ENCODE results near the gene CDKL1.

CDKL1 gene

DNA sequence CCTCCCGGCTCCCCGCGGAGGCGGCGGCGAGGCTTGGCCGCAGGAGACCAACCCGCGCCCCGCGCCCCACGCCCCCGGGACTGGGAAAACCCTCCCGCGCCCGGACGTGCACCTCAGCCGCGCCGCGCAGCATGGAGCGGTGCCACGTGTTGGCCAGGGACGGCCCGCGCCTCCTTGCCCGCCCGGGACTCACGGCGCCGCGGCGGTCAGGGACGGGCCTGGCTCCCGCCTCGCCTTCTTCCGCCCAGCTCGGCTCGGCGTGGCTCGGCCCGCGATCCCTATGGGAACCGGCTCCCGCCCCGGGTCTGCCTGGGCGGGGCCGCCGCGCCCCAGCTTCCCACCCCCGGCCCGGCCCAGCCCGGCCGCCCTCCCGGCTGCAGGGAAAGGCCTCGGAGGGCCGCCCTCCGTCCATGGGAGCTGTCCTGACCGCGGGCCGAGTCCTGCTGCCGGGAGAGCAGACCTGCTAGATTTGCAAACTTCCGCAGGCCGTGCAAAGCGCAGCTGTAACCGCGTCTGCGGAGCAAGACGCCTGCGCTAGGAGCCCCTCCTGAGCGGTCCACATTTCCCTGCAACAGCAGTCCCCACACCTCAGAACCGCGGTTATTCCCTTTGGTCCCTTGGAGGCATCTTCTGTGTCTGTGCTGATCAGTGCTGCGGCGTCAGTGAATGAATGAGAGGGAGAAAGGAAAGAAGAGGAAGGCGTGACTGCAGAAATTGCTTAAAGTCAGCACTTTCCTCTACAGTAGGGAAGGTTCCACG lies at the start of gene CDKL1:
Gene CDKL1 (minus strand): TSS at position 251 of the 759 bp plus-strand sequence. CDS start 1,013 bp downstream, outside the sequence.
- peak; percentile 49 for DNase-seq

DNA sequence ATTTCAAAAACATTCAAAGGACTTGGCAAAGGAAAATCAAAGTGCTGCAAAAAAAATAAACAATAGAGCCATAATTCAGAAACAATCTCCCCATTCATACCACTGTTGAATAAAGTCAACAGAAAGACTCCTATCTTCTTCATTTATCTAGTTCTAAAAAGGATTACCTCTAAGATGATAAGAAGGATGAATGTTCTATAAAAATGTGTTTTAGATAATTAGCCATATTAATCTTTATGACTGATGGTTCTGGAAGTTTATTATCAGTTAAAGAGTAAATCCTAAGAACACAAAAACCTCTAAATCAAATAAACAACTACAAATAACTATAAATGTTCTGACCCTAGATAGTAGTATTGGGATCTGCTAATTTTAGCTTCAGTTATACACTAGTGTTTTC lies 37.8 kb upstream of the CDKL1 start:
- DNase-seq, result no peak

DNA sequence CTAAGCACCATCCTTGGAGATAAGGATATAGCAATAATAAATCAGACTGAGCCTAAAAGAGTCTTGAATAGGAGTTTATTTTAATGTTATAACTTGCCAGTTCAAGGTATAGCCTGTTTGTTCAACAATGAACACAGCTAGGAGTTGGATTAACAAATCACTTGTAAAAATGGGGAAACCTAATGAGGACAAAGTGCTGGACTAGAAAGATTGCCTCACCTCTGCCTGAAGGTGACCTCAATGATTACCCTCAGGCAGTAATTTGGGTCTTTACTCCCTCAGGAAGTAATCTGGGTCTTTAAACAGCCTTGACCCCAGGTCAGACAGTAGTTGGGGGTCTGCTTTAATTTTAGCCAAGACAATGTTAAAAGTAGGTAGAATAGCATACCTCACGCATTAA lies 35.5 kb upstream of the CDKL1 start:
- DNase-seq, result no peak

DNA sequence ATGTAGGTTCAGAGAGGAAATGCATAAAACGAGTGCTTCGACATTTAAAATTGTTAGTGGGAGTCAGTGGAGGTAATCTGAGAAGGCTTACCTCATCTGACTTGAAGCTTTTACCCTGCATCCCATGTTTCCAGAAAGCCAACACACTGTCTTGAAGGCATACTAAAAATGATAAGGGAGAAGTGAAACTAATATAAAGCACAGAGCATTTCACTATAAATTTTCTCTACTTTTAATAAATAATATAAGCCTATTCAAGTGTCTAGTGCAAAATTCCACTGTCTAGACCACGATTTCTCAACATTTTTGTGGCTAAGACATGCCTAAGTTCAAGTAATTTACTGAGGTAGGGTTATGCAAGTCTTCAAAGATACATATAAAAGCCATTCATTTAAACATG lies 29.1 kb upstream of the CDKL1 start:
- no peak for DNase-seq

DNA sequence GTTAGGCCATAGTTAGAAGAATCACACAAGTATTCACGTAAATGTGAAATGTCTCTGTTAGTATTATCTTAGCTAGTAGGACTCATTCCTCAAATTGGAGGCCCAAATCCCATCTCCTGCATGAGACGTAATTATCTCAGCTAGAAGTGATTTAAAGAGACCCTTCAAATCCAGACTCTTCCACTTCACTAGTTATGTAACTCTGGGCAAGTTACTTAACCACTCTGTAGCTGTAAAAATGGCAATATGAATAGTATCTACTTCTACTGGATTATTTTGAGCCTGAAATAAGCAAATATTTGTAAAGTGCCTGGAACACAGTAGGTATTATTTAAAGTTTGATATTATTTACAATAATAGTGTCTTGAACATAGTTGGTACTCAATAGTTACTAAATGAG lies 28.4 kb upstream of the CDKL1 start:
- DNase-seq, result no peak

DNA sequence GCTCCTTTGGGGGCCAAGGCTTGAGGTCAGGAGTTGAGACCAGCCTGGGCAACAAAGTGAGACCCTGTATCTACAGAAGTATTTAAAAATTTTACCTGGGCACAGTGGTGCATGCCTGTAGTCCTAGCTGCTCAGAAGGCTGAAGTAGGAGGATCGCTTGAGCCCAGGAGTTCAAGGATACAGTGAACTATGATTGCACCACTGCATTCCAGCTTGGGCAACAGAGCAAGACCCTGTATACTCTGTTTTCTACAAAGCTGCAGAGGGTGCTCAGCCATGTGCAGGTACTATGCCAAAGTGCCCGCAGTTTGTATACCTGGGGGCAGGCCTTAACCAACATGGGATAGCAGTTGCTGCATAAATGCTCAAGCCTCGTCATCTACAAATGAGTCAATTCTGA lies 26.8 kb upstream of the CDKL1 start:
- no peak for DNase-seq

DNA sequence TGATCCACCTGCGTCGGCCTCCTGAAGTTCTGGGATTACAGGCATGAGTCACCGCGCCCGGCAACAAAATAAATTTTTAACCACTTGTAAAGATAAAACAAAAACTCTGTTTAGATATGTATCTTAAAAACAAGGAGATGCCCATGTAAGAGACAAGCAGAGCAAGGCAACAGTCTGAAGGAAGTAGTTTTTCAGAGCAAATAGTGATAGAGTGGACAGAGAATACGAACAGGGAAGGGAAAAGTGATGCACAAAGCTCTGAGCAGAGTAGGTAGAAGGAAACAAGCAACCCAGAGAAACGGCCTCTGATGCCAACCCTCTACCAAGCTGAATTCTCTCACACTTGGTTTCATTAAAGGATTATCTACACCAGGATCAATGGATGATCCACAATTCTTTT lies 24.8 kb upstream of the CDKL1 start:
- DNase-seq, result no peak

DNA sequence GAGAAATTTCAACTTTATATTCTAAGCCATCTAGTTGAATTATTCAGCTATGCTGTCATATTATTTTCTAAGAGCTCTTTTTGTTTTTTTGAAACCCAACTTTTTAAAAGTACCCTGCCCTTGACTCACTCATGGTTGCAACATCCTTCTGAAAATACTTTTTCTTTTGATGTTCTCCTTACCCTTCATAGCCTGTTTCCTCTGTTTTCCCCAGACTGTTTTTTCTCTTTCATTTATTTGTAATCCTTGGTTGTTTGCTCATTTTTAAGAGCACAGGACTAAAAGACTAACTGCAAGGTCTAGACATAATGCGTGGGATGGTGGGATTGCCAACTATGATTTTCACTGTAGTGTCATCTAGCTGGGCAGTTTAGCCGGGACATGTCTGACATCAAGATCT lies 21.2 kb upstream of the CDKL1 start:
- no peak for DNase-seq

DNA sequence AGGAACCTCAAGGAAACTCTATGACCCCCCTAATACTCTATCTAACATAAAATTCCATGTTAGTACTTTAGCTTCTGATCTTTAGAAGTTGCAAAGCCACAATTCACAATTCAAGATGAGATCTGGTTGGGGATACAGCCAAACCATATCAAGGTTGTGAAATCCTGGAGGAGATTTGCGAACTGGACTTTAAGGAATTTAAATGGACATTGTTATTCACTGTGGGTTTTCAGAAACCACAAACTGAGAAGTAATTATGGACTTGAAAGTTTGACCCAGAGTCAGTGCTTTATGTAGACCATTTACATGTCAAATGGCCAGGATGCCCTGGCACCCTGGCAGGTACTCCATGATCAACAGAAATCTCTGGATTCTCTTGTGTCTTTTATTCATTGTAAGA lies 14.2 kb upstream of the CDKL1 start:
- DNase-seq, result no peak

DNA sequence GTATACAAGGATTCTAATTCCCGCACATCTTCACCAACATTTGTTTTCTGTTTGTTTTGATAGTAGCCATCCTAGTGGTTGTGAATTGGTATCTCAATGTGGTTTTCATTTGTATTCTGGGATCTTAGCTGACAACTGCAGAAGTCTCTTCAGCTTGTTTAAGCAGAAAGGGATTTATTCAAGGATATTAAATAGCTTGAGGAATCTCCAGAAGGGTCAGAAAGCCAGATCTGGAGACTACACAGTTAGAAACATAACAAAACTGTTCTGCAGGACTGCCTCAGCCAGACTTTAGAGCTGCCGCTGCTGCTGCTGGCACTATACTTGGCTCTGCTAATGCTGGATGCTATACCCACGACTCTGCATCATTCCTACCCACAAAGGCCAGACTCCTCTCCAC lies 13.4 kb upstream of the CDKL1 start:
- no peak for DNase-seq

DNA sequence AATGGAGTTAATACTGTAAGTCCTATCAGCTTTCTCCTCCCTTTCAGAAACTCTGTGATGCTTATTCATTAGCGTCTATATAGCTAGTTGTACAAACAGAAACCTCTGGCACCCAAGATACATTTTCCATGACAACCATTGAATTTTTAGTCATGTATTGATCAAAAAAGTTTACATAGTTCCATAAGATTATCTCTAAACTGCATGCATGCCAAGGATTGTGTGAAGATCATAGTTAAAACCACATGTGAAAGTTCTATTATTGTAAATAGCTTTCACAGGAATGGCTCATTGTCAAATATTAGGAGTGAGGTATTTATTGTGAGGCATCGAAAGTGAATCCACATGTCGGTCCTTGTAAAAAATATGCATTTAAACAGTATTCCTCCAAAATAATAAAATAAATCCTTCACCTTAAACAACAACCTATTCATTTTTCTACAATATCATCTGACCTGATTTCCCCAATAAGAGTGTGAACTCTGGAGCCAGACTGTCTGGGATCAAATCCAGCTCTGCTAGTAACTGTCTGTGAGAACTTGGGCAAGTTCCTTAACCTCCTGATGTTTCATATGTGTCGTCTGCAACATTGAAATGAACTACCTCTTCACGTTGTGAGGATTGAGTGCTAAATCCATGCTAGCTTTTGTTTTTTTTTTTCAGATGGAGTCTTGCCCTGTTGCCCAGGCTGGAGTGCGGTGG lies 10.6 kb upstream of the CDKL1 start:
- no peak for DNase-seq

DNA sequence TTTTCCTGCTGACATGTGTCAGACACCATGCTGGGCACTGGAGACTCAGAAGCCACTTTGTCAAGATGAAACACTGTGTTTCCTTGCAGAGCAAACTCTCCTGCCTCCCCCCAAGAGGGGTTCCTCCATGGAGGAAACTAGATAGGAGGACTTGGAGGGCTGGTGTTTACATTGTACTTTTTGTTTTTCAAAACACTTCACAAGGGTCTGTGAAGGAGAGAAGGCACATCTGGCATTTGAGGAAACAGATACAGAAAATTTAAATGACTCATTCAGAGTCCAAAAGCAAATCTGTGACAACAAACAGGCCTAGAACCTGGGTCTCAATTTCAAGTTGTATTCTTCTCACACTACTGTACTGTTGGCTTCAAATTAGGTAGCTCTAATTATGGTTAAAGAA lies 6.7 kb upstream of the CDKL1 start:
- peak; percentile 16 for DNase-seq

DNA sequence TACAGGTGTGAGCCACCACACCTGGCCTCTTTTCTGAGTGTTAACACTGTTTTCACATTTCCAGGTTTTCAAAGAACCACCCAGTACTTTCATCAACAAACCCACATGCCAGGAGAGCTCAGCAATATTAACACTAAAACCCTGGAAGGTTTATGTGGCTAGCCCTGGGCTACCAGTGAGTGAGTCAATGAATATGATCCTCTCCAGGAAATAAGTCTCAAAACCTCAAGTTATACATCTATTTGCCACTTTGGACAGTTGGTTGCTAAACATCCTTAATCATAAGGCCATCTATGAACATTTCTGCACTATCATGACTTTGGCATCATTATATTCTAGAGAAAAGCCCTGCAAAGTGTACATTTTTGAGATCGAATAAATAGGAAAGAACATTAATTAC lies 6.3 kb upstream of the CDKL1 start:
- DNase-seq, result no peak

DNA sequence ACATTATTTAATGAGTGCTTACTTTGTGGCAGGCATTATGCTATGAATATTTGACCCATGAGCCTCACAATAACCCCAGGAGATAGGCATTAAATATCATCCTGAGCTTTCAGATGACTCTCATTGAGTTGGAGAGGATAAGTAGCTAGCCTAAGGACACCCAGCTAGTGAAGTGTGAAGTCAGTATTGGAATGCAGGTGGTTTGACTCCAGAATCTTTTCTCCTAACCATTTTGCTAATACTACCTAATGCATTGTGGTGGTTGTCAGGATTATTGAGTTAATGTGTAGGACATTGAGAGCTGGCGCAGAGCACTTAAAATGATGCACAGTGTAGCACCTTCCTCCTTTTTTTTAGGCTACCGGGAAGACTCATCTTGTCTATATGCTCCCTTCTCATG lies 3.8 kb upstream of the CDKL1 start:
- DNase-seq, result no peak

DNA sequence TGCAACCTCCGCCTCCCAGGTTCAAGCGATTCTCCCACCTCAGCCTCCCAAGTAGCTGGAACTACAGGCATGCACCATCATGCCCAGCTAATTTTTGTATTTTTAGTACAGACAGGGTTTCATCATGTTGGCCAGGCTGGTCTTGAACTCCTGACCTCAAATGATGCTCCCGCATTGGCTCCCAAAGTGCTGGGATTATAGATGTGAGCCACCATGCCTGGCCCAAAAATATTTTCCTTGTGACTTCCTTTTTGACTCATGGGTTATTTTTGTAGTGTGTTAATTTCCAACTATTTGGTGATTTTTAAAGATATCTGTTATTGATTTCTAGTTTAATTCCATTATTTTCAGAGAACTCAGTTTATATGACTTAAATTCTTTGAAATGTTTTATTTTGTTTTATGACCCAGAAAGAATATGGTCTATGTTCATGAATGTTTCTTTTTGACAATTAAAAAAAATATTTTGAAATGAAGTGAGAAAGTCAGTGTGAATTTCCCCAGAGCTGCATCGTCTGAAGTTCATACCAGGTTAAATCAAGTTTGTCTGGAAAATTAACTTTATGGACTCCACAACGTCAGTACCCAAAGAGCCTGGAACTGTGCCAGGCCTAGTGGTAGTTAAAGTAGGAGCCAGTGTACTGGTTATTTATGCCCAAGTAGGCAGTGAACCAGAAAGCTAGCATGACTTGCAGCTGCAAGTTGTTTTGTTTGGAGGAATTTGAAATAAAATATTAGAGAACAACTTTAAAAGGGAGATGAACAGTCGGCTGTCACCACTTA lies 2.8 kb upstream of the CDKL1 start:
- DNase-seq, result no peak

DNA sequence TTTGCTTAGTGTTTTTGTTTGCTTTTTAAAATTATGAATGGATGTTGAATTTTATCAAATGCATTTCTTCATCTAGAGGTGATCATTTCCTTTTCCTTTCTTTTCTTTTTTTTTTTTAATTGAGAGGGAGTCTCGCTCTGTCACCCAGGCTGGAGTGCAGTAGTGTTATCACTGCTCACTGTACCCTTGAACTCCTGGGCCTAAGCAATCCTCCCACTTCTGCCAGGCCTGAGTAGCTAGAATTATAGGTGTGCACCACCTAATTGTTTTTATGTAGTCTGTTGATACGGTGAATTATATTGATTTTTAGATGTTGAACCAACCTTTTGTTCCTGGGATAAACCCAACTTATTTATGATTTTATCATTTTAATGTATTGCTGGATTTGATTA lies 1.5 kb upstream of the CDKL1 start:
- DNase-seq, result no peak

DNA sequence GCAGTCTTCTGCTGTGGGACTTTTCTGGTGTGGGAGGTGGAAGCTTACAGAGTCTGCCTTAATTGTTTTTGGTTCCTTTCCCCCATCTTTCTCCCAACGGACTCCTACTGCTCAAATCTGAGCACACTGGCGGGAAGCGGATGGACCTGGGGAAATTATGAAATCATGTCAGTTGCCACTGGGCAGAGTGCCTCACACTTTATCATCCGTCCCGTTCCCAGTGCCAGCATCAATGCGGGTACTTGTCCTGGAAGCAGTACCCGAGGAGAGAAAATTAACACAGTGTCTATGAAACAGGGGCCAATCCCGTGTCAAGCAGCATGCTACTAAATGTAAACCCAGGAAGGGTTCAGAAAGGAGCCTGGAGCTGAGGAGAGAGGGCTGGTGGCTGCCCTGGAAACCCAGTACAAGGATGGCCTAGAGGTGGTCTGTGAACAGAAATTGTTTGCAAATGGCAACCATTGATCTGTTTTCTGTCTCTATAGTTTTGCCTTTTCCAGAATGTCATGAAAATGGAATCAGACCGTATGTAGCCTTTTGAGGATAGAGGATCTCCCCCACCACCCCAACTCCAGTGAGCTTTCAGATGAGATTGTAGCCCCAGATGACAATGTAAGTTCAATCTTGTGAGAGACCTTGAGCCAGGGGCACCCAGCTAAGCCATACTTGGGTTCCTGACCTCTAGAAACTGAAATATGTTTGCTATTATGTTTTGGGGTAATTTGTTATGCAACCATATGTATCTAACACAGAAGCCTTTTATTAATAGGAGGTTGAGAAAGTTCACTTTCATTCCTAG lies 908 bp upstream of the CDKL1 start:
- peak; percentile 49 for DNase-seq

DNA sequence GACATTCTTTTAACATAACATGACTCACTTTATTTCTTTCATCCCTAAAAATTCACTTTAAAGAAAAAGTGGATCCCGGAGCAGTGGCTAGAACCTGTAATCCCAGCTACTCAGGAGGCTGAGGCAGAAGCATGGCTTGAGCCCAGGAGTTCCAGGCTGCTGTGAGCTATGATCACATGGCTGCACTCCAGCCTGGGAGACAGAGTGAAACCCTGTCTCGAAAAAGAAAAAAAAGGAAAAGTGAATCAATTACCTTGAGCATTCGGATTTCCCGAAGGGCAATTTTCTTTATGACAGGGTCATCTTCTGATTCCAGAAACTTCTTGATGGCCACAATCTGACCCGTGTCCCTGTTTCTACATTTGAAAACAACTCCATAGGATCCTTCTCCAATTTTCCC lies 1.2 kb downstream of the CDKL1 start:
- DNase-seq, result no peak

DNA sequence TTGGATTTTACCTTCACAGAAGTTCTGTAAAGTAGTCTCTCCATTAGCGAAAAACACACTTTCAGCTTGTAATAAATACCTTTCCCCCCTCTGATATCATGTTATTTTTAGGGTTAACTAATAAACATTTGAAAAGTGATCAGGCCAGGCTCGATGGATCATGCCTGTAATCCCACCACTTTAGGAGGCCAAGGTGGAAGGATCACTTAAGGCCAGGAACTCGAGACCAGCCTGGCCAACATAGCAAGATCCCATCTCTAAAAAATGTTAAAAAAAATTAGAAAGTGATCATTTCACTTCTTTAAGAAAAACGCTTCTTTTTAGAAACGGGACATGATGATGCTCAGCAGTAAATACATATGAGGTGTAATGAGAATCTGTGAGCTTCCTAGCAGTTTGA lies 2.0 kb downstream of the CDKL1 start:
- DNase-seq, result no peak

DNA sequence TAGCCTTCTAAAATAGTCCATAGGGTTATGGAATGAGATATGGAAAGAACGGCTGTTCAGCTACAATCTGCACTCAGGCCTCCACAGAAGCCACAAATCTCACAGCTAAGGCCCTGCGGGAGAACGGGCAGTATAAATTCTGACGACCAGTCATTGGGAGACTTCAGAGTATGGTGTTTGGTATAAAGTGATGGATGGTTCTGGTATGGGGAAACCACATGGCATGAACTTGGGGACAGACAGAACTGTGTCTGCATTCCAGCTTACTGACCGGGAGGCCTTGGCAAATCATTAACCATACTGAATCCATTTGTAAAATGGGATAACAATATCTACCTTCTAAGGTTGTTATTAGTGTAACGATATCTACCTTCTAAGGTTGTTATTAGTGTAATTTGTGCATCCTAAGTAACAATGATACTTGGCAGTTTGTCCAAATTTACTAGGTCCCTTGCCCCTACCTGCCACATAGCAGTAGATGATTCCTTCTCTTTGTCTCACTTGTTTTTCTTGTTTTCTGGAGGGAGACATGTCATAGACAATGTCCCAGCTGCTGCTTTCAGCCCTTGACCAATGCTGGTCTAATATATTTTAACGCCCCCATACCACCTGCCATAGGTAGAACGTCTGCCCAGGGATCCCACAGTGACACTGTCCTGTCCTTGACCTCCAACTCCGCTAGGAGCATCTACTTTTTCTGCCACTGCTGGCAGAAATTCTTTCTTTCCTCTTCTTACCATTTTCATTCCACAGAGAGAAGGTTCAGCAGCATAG lies 6.8 kb downstream of the CDKL1 start:
- no peak for DNase-seq

DNA sequence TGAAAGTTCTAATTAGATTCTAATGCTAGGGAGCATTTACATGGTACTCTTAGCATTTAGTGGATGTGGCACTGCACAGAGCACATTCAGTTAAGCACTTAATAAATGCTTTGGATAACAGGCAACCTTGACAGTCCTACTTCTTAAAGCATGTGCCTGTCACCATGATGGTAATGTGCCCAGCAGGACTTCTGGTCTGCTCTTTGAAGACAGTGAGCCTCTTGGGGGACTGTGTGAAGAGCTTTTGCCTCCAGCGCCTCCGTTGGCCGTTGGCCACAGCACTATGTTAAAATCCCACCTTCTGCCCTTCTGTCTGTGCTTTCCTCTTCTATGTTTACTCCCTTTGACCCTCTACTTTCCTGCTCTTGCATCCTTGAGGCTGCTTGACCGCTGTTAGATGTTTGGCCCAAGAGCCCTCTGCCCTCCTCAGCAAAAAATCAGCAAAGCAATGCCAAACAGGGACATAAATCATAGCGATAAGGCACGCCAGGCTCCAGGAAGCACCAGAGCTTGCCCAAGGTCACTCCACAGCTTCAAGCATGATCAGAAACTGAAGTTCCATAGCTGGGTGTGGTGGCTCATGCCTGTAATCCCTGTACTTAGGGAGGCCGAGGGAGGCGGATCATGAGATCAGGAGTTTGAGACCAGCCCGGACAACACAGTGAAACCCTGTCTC lies 8.3 kb downstream of the CDKL1 start:
- DNase-seq, result no peak

DNA sequence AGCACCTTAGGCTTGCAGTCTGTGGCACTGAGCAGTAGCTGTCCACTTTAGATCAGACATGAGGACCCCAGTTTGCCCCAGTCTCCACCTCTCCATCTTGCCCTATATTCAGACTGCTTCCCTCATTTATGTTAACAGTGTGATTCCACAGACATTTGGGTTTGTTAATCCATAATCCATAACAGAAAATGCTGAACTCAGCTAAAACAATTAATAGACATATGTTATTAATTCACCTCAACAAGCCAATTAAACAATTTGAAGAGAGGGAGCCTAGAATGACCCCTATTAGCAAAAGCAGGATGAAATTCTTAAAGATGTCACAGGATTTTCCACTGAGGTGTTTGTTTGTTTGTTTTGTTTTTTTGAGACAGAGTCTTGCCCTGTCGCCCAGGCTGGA lies 9.1 kb downstream of the CDKL1 start:
- no peak for DNase-seq

Data from NCI-H1694 treated with DMSO at 0.1 percent for 48 hours (cell line).